Glutamatergic neuron (in vitro differentiated cells): ENCODE results near the gene CITED1. TPM values are rescaled to one million over a fixed set of nuclear protein-coding genes. Genes with fewer than 3 reads are reported as not detected.
A peak's percentile ranks its signal among the peaks of the same experiment; 100 is the strongest.

Experiments
- DNase-seq: peaks from one replicate; pipeline ENCODE4 v3.0.0; 2022
- H3K27ac Mint-ChIP-seq: one replicate; pipeline ENCODE4 v1.8.0; 2020; ENCODE audit warnings: mild to moderate bottlenecking, mixed read lengths, inconsistent platforms; ENCODE audit not compliant: unreplicated experiment
- H3K27me3 Mint-ChIP-seq: one replicate; pipeline ENCODE4 v1.8.0; 2020; ENCODE audit warnings: mild to moderate bottlenecking, moderate library complexity, mixed read lengths, inconsistent platforms; ENCODE audit not compliant: unreplicated experiment
- H3K36me3 Mint-ChIP-seq: one replicate; pipeline ENCODE4 v1.8.0; 2020; ENCODE audit warnings: mild to moderate bottlenecking, mixed read lengths, inconsistent platforms; ENCODE audit not compliant: unreplicated experiment
- H3K4me1 Mint-ChIP-seq: one replicate; pipeline ENCODE4 v1.8.0; 2020; ENCODE audit warnings: mild to moderate bottlenecking, low read depth, mixed read lengths, inconsistent platforms; ENCODE audit not compliant: unreplicated experiment
- H3K4me3 Mint-ChIP-seq: one replicate; pipeline ENCODE4 v1.8.0; 2020; ENCODE audit warnings: mild to moderate bottlenecking, mixed read lengths, inconsistent platforms; ENCODE audit not compliant: unreplicated experiment
- H3K9me3 Mint-ChIP-seq: one replicate; pipeline ENCODE4 v1.8.0; 2020; ENCODE audit warnings: mild to moderate bottlenecking, moderate library complexity, mixed read lengths, inconsistent platforms; ENCODE audit not compliant: unreplicated experiment
- CTCF ChIP-seq: fragments of 200-600 bp; sonication (generic); IDR thresholded peaks from one replicate; pipeline ENCODE4 v1.5.0; 2021; ENCODE audit not compliant: partially characterized antibody, unreplicated experiment
- total RNA-seq: library from RNA; stranded (reverse); fragmentation: NEBNext Ultra II Directional; extraction: Animal tissue kit (Norgen Biotek cat#: 25700); gene quantifications from one replicate; pipeline ENCODE4 v1.2.1, GENCODE V29; 2021; ENCODE audit not compliant: unreplicated experiment

Gene CITED1
- total RNA-seq, 1 donor from 2014 or later, result 42.7 TPM

- Mint-ChIP-seq H3K4me3 (peak overlapping the region; percentile 80), H3K9me3 (peaks cover 6% of the 10 kb centered on the region), H3K36me3 (no peaks in the 10 kb centered on the region), H3K27ac (peak overlapping the region; percentile 91), H3K27me3 (peaks cover 15% of the 10 kb centered on the region), H3K4me1 (peaks cover 11% of the 10 kb centered on the region)
- peak; percentile 85 for DNase-seq
- TF ChIP-seq CTCF, result no peak
Measured at GRCh38 chrX:72308566-72309296, 3.0 kb upstream of the CITED1 start.

GRCh38 chrX:72308209-72308565 lies 2.5 kb upstream of the CITED1 start:
- Mint-ChIP-seq H3K27ac (peak overlapping the region; percentile 91), H3K4me3 (peak overlapping the region; percentile 80), H3K27me3 (peaks cover 15% of the 10 kb centered on the region), H3K36me3 (no peaks in the 10 kb centered on the region), H3K4me1 (peaks cover 9% of the 10 kb centered on the region), H3K9me3 (peaks cover 4% of the 10 kb centered on the region)
- no peak for TF ChIP-seq CTCF
- DNase-seq, result no peak

GRCh38 chrX:72307646-72308051 lies 1.9 kb upstream of the CITED1 start:
- Mint-ChIP-seq H3K9me3 (peaks cover 6% of the 10 kb centered on the region), H3K4me3 (peak overlapping the region; percentile 83), H3K27me3 (peaks cover 16% of the 10 kb centered on the region), H3K4me1 (peaks cover 9% of the 10 kb centered on the region), H3K27ac (peak overlapping the region; percentile 77), H3K36me3 (peaks cover under 1% of the 10 kb centered on the region)
- no peak for DNase-seq
- TF ChIP-seq CTCF, result no peak

- Mint-ChIP-seq H3K27me3 (peaks cover 16% of the 10 kb centered on the region), H3K4me1 (peaks cover 11% of the 10 kb centered on the region), H3K4me3 (peak overlapping the region; percentile 87), H3K27ac (peak overlapping the region; percentile 90), H3K9me3 (peaks cover 6% of the 10 kb centered on the region), H3K36me3 (peaks cover 5% of the 10 kb centered on the region)
- no peak for TF ChIP-seq CTCF
- peak; percentile 69 for DNase-seq
Measured at GRCh38 chrX:72306851-72307645, 1.3 kb upstream of the CITED1 start.
